NCI-H1105 treated with DMSO at 0.1 percent for 48 hours (cell line): ENCODE results near the gene ARHGAP45.
"Not testable (repeated sequence)": the region's sequence is repeated elsewhere in the genome, so short reads cannot be mapped to it uniquely, and the experiment has no call there.

ENCODE experiments used
- DNase-seq: peaks from one replicate; lab custom pipeline; 2025; lab: John Stamatoyannopoulos, UW

Gene ARHGAP45

DNA sequence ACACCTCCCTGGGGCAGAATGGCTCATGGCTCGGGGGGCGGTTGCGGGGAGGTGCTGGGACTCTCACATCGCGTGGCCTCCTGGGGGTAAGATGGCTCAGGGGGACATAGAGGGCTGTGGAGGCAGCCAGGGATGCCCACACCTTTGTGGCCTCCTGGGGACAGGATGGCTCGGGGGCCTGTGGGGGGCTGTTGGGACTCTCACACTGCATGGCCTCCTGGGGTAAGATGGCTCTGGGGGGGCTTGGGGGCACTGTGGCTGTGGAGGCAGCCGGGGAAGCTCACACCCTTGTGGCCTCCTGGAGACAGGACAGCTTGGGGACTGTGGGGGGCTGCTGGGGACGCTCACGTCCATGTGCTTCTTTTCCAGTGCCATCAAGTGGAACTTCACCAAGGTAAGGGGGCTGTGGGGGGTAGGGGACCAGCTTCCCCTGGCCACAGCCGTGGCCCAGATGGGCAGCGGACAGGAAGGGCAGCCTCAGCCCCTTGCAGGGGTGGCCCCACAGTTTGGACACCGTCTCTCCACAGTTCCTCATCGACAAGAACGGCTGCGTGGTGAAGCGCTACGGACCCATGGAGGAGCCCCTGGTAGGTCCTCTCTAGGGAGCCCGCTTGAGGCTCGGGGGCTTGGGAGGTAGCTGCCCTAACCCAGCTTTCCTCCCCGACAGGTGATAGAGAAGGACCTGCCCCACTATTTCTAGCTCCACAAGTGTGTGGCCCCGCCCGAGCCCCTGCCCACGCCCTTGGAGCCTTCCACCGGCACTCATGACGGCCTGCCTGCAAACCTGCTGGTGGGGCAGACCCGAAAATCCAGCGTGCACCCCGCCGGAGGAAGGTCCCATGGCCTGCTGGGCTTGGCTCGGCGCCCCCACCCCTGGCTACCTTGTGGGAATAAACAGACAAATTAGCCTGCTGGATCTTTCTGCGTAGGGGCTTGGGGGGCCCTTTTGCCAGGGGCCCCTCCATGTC, 39.2 kb downstream of the ARHGAP45 start:
- no peak for DNase-seq

DNA sequence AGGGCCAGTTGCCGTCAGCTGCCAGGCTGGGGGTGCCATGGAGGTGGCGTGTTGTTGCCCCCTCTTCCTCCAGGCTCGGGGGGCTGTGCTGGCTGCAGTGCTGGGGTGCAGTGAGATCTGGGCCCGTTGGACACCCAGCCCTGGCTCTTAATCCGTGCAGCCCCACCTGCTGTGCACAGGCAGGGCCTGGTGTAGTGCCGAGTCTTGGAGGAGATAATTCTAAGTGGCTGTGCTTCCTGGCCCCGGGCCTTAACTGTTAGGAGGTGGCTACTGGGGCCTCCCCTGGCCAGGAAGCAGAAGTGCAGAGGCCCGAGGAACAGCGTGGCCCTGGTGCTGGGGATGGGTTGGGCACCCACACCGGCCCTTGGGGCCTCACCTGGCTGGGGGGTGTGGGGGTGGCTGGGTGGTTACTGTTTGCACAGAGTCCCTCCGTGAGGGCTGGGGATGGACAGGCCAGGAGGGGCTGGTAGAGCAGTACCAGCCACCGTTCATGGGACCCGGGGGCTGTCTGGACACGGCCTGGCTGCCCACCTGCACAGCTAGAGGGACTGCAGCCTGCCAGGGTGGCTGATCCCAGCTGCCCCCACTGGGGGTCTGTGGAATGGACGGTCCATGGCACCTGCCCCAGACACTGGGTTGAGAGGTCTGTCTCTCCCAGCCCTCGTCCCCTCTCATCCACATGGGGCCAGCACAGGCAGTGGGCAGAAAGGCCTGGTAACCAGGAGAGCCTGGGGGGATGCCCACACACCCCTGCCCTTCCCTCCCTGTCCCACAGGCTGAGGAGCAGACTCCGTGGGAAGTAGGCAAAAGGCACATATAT, 40.1 kb downstream of the ARHGAP45 start:
- DNase-seq = no peak

DNA sequence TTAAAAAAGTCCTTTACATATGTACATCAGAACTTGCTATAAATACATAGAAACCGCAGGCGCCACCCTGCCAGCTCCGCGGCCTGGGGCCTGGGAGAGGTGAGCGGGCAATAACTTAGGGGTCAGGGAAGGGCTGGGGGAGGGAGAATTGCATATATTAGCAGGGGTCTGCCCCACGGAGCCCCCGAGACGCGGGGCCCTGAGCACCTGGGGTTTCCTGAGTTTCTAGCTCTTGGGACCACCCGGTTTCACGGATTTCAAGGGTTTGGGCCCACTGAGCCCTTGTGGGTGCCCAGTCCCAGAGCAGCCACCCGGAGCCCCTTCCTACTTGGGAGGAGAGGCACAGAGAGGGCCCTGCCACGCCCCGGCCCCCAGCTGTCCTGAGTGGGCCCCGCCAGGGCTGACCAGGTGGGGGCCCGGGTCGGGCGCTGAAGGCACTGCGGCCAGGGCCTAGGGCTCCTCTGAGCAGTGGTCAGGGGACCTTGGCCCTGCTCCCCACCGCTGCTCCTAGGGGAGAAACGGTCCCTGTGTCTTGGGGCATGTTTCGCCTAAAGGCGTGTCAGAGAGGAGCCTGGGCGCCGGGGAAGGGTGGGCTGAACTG, 40.8 kb downstream of the ARHGAP45 start:
- no peak for DNase-seq

DNA sequence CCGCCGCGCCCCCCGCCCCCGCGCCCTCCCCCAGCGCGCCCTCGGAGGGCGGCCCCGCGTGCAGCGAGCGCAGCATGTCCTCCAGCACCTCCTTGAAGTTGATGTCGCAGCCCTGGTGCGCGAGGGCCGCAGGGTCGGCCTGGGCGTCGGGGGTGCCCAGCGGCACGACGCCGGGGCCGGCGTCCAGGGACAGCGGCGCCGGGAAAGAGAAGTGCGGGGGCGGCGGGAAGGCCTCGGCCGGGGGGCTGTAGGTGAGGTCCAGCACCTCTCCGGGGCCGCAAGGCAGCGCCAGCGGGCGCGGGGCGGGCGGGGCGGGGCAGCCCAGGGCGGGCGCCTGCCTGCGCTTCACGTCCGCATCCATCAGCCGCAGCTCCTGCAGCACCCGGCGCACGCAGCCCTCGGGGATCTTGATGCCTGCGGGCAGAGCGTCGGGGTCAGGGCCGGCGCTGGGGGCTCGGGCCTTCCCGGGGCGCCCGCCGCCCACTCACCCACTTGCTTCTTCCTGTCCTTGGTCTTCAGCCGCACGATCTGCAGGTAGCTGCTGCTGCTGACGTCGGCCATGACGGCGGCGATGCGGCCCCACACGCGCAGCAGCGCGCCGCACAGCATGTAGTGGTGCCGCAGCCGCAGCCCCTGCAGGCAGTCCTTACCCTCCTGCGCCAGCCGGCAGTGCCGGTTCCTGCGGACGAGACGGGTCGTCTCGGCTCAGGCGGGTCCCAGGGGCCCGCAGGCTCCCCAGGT, 41.5 kb downstream of the ARHGAP45 start:
- no peak for DNase-seq

DNA sequence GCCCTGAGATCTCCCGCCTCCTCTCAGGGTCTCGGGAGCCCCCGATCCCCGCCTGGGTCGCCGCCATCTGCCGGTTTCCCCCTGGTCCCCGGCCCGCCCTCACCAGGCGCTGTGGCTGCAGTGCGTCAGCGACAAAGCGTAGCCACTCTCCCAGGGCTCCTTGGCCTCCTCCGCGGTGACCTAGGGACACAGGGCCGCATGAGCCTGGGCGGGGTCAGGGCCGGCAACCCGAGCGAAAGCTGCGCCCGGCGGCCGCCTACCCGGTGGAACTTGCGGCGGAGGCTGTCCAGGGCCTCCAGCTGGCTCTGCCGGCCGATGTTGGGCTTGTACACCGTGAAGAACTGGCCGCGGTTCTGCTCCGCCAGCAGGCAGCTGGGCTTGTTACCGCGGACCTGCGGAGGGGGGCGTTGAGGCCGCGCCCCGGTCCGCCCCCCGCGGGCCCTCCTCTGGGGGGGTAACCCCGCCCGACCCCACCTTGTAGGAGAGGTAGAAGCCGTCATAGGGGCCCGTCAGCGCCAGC, 42.1 kb downstream of the ARHGAP45 start:
- DNase-seq = no peak

DNA sequence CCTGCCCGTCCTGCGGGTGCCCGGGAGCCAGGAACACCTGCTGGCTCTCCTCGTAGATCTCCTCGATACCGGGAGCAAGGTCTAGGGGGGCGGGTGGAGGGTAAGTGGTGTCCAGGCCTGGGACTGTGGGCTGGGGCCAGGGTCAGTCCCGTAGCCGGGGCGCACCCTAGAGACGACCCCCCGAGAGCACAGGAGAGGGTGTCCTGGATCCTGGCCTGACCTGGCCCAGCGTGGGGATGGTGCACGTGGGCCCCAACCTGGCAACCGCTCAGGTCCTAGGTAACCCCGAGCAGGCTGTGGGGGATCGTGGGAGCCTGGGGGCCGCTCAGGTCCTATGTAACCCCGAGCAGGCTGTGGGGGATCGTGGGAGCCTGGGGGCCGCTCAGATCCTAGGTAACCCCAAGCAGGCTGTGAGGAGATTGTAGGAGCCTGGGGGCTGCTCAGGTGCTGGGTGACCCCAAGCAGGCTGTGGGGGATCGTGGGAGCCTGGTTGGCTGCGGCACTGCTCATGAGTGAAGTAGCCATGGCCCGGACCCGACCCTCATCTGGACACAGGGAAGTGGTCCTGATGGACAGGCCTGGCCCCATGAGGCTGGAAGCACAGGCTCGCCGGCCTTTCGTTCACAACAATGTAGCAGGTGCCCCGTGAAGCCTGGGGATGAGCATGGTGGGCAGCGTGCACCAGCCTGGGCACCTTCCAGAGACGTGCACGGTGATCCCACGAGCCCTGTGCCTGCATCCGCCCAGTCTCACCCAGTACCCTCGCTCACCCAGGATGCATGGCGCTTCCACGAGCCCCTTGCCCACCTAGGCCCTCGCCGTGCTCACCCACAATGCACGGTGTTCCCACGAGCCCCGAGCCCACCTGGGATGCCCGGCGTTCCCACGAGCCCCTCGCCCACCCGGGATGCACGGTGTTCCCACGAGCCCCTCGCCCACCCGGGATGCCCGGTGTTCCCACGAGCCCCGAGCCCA, 43.0 kb downstream of the ARHGAP45 start:
- DNase-seq = no peak

DNA sequence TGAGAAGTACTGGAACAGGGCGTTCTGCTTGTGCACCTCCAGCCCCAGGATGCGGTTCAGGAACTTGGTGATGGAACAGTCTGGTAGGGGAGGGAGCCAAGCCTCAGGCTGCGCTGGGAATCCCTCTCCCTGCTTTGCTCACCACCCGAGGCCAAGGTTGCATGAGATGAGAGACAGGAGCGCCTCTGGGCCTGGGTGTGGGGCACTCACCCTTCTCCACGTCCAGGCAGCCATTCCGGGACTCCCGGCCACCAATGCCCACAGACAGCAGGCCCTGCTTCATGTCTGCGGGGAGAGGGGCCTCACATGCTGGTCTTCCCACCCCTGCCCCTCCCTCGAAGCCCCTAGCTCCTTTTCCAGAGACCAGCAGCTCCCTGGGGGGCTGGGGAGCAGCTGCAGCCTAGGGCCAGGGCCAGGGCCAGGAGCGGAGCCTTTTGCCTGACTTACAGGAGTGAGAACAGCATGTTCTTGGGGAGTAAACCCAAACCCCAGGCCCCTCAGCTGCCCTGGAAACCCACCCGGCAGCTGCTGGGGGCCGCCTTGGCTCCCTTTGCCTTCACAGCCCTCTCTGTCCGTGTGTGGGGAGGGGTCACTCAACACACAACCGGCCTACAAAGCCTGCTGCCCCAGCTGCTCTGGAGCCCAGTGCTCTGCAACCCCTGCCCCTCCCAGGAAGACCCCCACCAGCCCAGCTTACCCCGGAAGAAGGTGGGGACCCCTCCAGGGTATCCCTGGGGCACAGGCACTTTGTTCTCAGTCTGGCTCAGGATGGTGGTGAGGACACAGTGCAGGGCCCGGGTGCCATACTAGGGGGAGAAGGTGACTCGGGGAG, 44.1 kb downstream of the ARHGAP45 start:
- no peak for DNase-seq

DNA sequence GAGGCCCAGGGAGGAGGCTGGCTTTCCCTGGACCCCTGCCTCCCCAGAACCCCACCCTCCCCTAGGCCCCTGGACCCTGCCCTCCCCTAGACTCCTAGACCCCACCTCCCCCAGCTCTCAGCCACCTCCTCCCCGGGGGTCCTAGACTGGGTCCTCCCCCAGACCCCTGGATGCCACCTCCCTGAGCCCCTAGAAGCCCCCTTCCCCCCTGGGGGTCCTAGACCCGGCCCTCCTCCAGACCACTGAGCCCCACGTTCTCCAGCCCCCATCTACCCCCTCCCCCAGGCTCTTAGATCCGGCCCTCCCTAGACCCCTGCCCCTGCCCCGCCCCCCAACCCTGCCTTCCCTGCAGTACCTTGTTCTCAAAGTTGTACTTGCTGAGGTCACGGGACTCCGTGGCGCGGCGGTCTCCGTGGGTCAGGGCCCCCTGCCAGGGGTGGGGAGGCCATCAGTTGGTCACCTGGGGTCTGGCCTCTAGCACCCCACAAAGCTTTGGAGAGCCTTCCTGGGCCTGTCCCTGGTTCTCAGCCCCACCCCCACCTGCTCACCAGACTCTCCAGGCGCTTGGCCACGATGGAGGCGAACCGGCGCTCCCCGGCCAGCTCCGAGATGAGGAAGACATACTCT, 44.8 kb downstream of the ARHGAP45 start:
- DNase-seq = no peak

DNA sequence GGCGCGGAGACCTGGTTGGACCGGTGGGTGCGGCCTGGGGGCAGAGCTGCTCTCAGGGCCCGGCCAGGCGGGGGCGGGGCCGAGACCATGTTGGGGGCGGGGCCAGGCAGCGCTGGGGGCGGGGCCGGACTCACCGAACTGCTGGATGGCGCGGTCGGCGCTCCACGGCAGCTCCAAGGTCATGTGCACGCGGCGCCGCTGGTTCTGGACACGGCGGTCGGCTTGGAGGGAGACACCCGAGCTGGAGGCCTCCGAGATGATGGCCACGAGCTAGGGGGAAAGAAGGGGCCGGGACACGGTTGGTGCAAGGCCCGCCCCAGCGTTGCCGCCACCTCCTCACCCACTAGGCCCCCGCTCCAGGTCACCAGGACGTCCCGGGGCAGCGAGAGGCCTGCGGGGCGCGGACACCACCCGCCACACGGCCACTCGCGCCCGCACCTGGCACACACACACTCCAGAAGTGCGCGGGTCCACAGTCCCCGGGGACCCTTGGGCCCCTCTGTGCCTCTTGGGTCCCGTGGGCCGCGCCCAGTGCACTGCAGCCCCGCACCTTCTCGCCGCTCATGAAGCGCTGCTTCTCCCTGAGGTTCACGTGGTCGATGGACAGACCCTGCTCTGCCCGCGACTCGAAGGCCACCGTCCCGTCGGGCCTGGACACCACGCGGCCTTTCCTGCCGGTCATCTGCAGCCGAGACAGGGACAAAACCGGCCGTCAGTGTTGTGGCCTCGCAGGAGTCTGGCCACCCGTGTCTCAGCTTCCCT, 45.5 kb downstream of the ARHGAP45 start:
- DNase-seq = no peak

DNA sequence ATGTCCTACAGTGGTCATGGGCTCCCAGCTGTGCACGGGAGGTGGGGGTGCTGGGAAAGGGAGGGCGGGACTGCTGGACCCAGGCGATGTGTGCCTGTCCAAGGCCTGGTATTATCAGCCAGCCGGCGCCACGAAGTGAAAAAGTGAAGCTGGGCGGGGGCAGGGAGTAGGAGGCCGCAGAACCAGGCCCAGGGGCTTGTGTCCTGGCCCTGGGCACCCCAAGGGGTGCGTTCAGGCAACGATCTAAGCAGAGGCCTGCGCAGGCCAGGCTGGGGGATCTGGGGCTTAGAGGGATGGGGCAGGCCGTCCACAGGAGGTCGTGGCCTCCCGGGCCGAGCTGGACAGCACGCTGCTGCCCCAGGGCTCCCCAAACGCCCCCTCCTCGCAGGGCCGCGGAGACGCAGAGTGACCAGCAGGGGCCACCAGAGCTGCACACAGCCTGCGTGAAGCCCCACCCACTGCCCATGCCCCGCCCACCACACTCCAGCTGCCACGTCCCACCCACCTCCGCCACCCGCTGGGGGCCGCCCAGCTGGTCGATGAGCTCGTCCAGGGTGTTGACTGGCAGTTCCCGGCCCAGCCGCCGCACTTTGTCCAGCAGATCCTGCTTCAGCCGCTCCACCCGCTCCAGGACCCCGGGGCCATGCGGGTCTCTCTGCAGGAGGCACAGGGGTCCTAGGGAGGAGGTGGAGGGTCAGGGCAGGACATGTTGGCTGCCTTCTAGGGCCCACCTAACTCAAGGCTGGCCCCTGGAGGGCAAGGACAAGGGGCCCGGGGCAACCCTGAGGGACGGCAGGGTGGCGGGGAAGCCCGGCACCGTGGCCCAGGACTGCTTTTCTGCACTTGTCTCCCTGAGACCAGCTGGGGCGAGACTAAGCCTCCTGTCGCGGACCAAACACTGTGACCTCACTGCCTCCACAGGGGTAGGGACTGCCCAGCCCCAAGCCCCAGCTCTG, 46.3 kb downstream of the ARHGAP45 start:
- peak; percentile 70 for DNase-seq

DNA sequence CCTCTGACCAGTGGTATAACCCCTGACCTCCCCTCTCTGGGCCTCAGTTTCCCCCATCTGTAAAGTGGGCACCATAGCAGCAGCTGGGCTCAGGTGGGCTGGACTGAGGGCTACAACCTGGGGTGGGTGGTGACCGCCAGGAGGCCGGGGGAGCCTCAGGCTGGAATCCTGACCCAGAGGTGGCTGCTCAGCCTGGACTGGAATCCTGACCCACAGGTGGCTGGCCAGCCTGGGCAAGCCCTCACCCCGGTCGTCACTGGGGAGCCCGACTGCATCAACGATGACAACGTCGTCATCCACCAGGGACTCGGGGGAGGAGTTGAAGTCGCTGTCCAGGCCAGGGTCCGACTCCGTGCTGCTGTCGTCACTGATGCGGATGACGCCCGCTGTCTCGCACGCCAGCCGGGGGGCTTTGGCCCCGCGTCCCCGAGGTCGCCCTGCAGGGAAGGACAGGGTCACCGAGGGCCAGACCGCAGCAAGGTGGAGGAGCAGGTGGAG, 47.1 kb downstream of the ARHGAP45 start:
- no peak for DNase-seq

DNA sequence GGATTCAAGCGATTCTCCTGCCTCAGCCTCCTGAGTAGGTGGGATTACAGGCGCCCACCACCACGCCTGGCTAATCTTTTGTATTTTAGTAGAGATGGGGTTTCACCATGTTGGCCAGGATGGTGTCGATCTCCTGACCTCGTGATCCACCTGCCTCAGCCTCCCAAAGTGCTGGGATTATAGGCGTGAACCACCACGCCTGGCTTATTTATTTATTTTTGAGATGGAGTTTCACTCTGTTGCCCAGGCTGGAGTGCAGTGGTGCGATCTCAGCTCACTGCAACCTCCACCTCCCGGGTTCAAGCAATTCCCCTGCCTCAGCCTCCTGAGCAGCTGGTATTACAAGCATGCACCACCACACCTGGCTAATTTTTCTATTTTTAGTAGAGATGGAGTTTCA, 47.8 kb downstream of the ARHGAP45 start:
- DNase-seq = not testable (repeated sequence)

DNA sequence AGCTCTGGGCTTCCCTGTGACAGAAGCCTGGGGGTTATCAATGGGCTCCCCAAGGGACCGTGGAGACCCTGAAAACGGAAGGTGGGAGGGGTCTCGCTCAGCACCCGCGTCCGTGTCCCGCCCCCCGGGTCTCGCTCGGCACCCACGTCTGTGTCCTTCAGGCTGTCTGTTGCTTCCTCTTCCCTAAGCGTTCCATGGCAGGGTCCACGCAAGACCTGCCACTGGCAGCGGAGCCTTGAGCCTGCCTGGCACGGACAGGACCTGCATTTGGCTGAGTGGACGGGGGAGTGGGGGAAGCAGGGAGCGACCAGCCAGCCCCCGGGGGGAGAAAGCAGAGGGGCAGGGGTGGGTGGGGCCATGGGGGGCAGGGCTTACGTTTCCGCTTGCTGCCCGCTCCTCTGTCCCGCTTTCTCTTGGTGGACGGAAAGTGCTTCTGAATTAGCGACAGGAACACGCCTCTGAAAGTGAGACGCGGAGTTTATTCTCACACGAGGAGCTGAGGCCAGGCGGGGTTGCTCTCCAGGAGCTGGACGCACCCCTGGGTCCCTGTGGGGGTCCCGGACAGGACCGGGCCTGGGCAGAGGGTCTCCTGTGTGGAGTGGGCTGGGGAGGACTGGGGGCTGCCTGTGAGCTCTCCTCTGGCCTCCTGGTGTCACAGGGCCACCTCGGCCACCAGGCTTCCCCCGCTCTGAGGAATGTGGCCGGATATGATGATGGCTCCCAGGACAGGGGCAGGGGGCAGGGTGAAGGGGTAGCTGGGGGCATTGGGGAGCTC, 48.9 kb downstream of the ARHGAP45 start:
- DNase-seq = no peak

DNA sequence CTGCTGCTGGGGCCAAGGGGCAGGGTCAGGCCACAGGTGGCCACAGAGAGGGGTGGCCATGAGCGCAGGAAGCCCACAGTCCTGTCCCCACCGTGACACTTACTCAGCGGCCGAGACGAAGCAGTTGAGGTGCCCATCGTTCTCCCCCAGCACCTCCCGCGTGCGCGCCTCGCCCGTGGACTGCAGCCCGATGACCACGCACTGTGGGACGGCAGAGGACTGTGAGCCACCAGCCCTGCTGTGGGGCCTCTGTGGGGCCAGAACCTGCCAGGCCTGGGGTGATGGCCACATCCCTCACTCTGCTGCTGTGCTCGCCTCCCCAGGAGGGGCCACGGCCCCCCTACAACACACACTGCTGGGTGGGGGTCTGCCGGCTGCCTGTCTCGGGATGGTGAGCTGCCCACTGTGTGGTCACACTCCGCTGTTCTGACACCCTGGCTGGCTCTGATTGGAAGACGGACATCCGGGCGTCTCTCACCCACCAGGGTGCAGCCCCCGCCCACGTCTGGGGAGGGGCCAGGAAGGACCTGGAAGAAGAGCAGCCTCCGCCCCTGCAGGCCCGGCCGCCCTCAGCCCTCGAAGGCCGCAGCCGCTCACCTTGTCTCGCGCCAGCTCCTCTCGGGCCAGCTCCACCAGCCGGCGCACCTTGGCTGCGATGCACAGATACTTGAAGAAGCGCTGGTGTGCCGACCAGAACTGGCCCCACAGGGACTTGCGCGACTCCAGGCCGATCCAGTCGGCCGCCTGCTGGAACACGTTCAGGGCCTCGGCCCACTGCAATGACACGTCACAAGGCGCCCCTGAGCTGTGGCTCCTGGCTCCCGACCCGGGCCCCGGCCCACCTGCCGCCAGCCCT, 50.0 kb downstream of the ARHGAP45 start:
- no peak for DNase-seq

DNA sequence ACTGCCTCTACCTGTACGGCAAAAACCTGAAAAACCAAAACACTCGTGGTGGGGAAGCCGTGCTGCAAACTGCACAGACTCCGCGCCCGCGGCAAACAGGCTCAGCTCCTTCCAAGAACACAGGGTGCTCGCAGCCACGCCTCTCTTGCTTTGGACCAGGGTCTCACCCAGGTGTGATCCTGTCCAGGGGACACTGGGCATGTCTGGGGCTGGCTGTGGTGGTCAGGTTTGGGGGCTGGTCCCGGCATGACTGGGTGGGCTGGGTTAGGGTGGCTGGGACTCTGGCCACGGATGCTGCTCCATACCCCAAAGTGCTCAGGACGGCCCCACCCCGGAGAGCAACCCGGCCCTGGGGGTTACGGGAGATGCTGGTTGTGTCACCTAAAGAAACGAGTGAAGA, 50.7 kb downstream of the ARHGAP45 start:
- no peak for DNase-seq
